GM20431 (cell line): ENCODE measurements around the gene FBXL14.

ENCODE experiments used
- in situ Hi-C: fragments of 300-500 bp; cut with MseI, MboI; formaldehyde crosslinking; loops from one replicate; pipeline ENCODE4 v1.15.0; 2020; ENCODE audit warnings: low sequenced_read_pairs; ENCODE audit not compliant: unreplicated experiment

The FBXL14 gene, protein sequence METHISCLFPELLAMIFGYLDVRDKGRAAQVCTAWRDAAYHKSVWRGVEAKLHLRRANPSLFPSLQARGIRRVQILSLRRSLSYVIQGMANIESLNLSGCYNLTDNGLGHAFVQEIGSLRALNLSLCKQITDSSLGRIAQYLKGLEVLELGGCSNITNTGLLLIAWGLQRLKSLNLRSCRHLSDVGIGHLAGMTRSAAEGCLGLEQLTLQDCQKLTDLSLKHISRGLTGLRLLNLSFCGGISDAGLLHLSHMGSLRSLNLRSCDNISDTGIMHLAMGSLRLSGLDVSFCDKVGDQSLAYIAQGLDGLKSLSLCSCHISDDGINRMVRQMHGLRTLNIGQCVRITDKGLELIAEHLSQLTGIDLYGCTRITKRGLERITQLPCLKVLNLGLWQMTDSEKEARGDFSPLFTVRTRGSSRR

DNA sequence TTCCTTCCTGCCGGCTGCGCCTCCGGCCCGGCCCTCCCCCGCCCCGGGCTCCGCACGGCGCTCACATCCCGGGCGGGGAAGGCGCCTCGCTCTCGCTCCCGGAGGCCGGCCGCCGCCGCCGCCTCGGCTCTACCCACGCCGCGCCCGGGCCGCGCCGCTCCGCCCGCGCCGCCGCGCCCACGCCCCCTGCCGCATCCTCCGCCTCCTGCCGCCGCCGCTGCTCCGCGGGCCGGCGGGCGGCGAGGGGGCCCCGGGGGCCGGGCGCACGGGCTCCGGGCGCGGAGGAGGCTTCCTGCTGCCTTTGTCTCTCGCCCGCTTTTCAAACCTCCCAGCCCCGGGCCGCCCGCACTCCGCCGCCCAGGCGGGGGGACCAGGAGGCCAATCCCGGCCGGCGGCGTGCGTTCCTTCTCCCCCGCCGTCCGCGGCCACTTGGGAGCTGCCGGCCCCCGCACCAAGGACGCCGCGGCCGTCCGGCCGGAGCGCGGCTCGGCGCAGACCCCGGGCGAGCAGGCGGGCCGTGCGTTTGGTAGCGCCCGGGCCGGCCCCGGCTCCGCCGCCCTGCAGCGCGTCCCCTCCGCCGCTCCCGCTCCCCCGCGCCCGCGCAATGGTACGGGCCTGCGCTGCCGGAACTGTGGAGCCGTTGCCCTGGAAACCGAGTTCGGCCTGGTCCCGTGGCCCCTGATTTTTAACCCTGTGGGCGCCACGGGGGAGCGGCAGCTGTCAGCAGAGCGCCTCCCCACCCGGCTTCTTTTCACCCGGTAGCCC lies at the start of gene FBXL14:
Gene FBXL14 (minus strand): TSS at position 321 of the 765 bp plus-strand sequence. CDS start 515 bp downstream, outside the sequence.
- in situ Hi-C loops, result no loop called here

DNA sequence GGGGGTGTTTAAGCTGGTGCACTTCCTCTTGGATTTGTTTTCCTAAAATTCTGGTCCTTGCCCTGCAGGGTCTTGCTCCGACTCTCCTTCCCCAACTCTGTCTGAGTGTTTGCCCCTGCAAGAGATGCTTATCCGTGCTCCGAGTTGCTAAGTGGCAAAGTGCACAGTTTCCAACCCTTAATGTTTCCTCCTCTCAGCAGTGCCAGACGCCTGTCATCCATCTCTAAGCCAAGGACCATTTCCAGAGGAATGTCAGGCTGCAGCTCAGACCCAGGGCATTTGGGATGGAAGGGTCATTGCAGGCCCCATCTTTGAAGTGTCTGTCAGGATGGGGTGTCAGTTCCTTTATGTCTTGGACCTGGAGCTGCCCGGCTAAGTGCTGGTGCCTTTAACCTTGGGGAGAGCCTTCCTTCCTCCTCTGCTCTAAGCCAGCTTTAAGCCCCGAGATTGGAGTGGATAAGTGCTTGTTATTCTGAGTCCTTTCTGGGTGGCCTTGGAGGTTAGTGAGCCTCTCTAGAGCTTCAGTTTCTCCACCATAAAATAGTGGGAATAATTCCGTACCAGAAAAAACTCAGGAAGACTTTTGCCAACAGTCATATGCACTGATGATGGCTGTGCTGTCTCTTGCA lies 49.6 kb upstream of the FBXL14 start:
- in situ Hi-C loops, result no loop called here

DNA sequence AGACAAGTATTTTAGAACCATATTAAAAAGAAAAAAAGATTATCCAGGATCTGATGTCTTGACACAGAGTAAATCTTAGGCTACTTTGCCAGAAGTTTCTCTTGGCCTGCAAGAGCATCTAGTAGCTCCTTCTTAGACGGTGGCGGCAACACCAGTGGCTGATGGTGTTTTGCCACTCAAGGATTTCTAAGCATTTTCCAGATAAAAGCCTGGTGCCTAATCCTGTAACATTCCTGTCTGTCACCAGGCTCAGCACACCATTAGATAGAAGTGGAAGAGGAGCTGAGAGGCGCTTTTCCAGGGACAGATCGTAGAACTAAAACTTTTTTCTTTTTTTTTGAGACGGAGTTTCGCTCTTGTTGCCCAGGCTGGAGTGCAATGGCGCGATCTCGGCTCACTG lies 48.7 kb upstream of the FBXL14 start:
- in situ Hi-C loops, result no loop called here

DNA sequence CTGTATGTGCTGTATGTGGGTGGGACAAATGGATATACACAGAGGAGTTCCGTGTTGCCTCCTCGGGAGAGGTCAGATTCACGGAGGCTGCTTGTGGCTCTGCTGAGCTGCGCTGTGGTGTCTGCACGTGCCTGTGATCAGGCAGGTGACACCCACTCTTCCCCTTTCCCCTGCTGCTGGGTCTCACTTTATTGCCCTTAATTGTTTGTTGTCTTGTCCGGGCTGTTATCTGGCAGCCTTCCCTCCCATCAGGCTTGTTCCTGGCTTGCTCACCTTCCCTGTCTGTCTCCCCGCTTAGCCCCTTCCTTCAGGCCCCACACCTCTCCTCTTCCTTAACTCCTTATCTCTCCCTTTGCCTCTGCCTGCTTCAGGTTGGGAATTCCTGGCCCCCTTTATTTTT lies 48.1 kb upstream of the FBXL14 start:
- in situ Hi-C loops, result no loop called here

DNA sequence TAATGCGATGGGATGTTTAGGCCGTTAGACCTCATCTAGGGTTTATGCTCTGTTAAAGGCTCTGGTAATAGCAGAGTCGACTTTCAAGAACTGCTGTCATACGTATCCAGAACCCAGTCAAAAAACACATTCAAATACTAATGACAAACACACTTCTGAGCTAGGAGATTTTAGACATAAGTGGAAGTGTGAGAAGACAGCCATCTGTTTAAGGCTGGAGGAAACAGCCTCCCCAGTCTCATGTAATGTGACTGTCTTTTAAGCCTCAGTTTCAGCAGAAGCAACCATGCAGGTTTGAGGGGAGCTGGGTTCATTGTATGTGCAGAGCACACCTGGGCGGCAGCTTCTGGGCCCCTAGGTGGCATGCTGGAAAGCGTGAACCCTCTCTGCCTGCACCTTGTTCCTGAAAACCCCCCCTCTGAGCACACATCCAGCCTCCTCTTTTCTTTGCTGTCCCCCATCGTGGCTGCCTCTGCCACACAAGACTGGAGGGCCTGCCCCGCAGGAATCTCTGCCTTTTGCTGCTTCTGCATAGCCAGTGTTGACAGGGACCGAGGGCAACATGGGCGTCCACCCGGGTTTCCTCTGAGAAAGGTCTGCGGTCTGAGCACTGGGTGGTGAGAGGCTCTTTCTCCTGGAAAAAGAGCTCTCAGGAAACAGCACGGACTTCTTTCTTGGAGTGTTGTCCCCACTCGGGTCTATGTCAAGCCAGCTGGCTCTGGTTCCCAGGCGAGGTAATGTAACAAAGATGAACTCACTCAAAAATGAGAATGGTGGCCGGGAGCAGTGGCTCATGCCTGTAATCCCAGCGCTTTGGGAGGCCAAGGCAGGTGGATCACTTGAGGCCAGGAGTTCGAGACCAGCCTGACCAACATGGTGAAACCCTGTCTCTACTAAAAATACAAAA lies 46.2 kb upstream of the FBXL14 start:
- in situ Hi-C loops, result no loop called here

DNA sequence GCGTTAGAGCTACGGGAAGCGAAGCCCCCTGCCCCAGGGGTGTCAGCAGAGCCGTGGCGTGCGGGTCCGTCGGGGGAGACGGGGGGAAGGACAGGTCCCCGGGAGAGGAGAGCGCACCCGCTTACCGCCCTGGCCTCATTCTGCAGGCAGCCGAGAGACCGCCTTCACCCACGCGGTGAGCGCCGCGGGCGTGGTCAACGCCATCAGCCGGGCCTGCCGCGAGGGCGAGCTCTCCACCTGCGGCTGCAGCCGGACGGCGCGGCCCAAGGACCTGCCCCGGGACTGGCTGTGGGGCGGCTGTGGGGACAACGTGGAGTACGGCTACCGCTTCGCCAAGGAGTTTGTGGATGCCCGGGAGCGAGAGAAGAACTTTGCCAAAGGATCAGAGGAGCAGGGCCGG lies 45.2 kb upstream of the FBXL14 start:
- in situ Hi-C loops, result no loop called here

DNA sequence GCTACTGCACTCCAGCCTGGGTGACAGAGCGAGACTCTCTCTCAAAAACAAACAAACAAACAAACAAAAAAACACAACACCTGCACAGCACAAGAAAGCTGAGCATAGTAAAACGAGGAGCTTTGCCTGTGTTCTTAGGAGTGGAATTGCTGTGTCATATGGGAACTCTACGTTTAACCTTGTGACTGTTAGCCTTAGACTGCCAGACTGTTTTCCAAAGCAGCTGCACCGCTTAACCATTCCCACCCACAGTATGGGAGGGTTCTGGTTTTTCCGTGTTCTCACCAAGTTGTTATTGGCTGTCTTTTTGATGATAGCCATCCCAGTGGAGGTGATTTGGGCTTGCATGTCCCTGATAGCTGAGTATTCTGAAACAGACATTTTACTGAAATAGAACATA lies 43.8 kb upstream of the FBXL14 start:
- in situ Hi-C loops, result no loop called here

DNA sequence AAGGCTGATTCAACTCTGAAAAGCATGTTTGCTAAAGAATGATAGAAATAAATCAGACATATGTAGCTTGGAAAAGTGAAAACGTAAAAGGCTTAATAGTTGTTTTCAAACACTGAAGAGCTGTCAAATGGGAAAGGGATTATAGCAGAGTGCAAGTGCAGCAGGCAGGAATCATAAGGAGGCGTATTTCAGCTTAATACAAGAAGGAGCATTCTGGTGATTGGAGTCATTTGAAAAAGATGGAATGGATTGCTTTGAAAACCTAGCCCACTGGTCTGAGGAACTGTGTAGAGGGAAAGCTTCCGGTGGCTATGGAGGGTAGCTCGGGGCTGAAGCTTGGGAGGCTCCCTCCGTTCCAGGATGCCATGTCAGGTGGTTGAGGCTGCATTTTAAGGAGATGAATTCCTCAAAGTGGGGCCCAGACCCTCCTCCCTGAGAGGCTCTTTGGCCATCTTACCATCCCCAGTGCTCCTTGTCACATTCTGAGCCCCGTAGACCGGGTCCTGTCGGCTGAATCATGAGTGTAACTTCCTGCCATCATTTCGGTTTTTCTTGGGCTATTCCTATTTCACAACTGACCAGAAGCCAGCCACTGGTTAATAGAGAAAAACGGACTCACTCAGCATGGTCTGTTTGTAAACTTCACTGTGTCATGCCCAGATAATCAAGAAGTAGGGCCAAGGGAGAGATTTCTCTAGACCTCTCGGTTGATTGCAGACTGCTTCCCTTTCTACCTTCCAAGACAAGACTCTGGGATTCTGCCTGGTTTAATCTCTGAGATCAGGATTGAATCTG lies 41.1 kb upstream of the FBXL14 start:
- in situ Hi-C loops, result no loop called here

DNA sequence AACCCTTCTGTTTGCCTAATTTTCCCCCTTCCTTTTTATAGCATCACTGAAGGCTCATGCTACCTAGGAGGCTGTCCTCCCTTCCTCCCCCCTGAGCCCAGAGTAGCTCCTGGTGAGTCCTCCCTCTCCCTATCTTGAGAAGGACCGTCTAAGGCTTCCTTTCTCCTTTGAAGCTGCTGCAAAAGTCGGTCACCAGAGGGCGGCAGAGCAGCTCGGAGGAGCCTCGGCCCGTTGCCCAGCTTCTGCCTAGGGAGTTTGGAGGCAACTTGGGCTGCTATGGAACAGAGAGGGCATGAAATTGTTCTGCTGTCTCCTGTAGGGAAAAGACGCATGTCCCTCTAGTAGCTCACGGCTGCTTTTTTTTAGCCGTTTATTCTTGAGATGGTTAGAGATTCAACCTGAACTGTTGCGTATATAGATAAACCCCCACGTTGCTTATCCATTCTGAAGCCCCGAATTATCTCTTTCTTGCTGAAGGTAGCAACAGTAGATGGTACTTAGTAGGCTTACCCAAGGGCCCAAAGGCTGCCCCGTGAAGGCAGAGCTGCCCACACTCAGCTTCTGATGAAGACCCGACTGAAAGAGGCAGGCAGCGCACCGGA lies 40.3 kb upstream of the FBXL14 start:
- in situ Hi-C loops, result no loop called here

DNA sequence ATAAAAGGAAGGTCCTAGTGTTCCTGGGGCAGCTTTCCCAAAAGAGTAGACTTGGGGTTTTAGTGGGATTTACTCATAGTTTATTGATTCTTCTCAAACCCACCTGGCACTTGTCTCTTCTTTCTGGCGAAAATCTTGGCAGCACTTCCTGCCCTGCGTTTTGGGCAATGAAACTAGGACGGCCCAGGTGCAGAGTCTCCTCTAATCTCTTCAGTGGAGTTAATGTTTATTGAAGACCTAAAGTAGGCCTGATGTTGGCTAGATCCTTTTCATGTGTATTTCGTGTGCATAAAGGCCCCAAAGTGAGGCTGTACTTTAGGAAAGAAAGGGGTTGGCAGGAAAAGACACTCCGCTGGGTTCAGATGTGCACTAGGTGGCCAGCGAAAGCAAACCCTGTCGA lies 39.8 kb upstream of the FBXL14 start:
- in situ Hi-C loops, result no loop called here

DNA sequence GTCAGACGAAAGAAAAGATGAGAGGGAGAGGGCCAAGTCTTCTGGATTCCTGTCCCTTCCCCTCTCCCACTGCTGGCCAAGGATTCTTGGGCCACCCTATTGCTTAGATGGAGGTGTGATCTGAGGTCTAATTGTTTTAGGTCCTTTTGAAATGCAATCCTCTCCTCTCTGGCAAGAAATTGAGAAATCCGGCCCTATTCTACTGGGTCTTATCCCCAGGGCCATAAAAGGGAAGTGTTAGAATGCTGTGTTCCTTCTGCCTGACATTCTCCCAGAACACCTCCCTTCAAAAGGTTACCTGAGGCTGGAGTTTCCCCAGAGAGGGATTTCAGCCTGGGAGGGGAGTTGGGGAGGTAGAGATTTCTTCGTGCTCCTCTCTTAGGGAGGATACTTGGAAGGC lies 39.1 kb upstream of the FBXL14 start:
- in situ Hi-C loops, result no loop called here

DNA sequence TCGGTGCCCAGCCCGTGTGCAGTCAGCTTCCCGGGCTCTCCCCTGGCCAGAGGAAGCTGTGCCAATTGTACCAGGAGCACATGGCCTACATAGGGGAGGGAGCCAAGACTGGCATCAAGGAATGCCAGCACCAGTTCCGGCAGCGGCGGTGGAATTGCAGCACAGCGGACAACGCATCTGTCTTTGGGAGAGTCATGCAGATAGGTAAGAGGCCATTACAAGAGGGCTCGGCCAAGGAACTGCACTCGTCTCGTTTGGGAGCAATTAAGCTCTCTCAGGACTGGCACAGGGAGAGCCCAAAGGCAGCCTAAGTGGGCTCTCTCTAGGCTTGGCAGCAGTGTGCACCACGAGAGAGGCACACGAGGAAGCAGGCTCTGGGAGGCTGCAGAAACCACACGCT lies 38.3 kb upstream of the FBXL14 start:
- in situ Hi-C loops, result no loop called here

DNA sequence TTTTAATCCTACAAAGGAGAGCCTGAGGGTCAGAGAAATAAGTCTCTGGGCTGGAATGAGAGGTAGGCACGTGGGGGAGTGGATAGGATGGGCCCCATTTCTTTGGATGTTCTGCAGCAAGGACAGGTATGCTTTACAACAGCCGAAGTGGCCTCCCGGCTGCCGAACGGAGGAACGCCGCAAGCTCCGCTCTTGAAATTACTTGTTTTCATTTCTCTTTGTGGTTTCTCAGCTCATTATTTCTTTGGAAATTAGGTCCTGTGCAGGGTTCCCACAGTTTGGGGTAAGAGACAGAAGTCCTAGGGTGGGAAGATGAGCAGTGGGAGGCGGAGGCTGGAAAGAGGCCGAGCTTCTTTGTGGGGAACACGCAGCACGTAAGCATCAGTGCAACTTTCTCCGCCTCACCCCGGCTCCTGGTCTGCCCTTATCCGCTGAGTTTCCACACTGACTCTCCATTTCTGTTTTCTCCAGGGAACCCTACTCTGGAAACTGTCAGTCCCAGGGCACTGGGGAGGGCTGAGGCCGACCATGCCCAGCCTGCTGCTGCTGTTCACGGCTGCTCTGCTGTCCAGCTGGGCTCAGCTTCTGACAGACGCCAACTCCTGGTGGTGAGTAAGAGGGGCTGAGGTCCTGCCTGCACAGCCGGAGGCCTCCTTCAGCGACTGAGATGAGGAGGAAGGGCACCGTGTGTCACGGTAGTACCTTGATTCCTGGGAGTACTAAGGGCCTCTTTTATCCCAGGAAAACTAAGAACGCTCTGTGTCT lies 36.6 kb upstream of the FBXL14 start:
- in situ Hi-C loops, result no loop called here

DNA sequence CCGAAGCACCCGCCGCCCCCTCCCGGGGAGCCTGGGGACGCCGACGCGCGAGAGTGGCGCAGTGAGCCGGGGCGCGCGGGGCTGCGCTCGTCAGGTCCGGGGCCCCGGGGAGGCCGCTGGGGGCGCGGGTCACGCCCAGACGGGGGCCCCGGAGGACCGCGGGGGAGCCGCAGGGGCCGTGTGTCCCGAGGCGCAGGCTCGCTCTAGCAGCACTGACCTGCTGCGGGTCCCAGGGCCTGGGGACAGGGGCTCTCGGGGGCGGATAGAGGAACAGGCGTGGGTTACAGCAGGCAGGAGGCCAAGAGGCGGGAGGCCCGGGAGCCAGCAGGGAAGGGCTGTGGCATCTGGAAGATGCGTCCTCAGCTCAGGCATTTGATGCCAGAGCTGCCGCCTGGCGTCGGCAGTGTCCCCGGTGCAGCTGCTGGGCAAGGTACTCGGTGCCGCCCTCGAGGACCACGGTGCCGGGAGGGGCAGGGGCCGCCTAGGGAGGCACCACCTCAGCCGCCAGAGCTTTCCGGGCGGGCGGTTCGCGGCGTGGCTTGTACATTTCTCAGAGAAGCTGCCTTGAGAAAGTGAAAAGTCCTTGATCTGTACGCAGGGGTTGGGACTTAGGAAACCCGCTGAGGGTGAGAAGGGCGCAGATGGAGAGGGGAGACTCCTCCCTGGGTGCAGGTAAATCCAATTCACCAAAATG lies 35.9 kb upstream of the FBXL14 start:
- in situ Hi-C loops, result no loop called here

DNA sequence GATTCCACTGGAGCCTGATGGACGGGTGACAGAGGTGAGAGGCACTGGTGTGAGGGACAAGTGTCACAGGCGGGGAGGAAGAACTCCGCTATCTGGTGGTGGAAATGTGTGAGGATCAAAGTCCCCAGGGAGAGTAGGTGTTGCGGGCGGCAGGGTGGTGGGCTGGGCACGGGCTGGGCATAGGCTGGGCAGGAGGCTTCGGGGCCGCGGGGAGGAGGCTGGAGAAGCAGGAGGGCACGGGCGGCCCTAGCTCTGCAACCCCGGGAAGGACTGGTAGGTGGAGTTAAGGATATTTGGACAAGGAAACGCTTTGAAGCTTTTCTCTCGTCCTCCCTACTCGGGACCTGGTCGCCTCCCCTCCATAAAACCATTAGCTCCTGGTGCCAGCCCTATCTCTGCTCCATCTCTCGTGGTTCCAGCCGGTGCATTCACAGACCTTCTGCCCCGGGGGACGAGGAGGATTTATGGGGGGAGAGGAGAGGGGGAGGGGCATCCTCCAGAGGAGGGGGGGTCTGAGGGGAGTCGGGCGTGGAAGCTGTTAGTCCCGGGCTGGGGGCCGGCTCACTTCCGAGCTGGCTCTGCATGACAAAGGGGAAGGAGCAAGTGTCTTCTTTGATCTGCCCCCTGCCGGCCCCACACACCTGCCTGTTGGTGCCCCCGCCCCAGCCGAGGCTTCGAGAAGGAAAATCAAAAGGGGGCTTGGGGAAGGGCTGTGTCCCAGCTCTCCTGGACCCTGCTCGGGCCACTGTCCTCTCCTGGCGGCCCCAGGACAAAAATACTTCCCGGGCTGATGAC lies 35.2 kb upstream of the FBXL14 start:
- in situ Hi-C loops, result no loop called here

DNA sequence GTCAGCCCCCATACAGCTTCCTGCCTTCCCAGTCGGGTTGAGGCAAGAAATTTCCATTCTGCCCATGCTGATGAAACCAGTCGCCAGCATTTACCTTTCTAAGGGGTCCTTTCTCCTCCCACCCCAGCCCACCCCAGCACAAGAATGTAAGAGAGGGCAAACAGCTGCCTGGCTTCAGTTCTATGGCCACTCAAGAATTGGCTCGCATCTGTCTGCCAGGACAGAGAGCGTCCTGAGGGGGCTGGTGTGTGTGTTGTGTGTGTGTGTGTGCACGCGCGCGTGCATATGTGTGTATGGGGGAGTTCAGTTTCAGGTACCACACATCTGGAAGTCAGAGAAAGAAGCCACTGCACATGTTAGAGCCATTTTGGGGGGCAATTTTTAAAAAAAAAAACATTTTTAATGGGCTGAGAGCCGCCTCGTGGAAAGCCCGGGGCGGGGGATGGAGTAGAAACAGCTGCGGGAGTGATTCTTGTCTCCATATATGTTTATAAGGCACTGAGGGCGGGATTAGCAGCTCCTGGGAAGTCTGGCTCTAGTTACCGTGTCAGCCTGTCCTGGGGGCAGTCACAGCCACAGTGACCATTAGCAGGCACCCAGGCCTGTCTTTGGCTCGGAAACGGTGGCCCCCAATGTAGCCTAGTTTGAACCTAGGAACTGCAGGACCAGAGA lies 34.4 kb upstream of the FBXL14 start, which contains the start of gene WNT5B:
Gene WNT5B (plus strand): TSS at position 566 of the 672 bp plus-strand sequence. CDS start 2,124 bp downstream, outside the sequence.
- in situ Hi-C loops, result no loop called here
